HG02610 (cell line): ENCODE data around the gene SPATA12.
A peak's percentile ranks its signal among the peaks of the same experiment; 100 is the strongest.

ENCODE experiments used
- ATAC-seq: cut with Tn5 transposase; IDR thresholded peaks from one replicate; pipeline ENCODE4 v1.9.1; 2021; ENCODE audit warnings: mild to moderate bottlenecking, moderate library complexity; ENCODE audit not compliant: unreplicated experiment

Gene SPATA12

GRCh38 chr3:57060089-57060821 is at the start of gene SPATA12:
TSS of gene SPATA12 (plus strand) at chr3:57060664. CDS start at chr3:57073695, 13,031 bp downstream.
- ATAC-seq = no peak

GRCh38 chr3:57011022-57011421 is 49.4 kb upstream of the SPATA12 start:
- no peak for ATAC-seq

GRCh38 chr3:57012847-57013246 is 47.6 kb upstream of the SPATA12 start:
- ATAC-seq = no peak

GRCh38 chr3:57015350-57015729 is 45.1 kb upstream of the SPATA12 start:
- no peak for ATAC-seq

- no peak for ATAC-seq
Measured at GRCh38 chr3:57015912-57016311, 44.6 kb upstream of the SPATA12 start.

- ATAC-seq = no peak
Measured at GRCh38 chr3:57017459-57017845, 43.0 kb upstream of the SPATA12 start.

- no peak for ATAC-seq
Measured at GRCh38 chr3:57018246-57018645, 42.2 kb upstream of the SPATA12 start.

GRCh38 chr3:57019057-57019456 is 41.4 kb upstream of the SPATA12 start:
- peak; percentile 51 for ATAC-seq

- ATAC-seq = no peak
Measured at GRCh38 chr3:57025237-57025636, 35.2 kb upstream of the SPATA12 start.

GRCh38 chr3:57026944-57027343 is 33.5 kb upstream of the SPATA12 start:
- no peak for ATAC-seq

GRCh38 chr3:57029383-57029782 is 31.1 kb upstream of the SPATA12 start:
- ATAC-seq = no peak

GRCh38 chr3:57029924-57030323 is 30.5 kb upstream of the SPATA12 start:
- ATAC-seq = no peak

GRCh38 chr3:57030721-57031120 is 29.7 kb upstream of the SPATA12 start:
- ATAC-seq = no peak

GRCh38 chr3:57031631-57032541 is 28.6 kb upstream of the SPATA12 start:
- ATAC-seq = no peak

GRCh38 chr3:57036952-57037351 is 23.5 kb upstream of the SPATA12 start:
- ATAC-seq = no peak

GRCh38 chr3:57038466-57039164 is 21.8 kb upstream of the SPATA12 start:
- ATAC-seq = no peak

- ATAC-seq = no peak
Measured at GRCh38 chr3:57041674-57042073, 18.8 kb upstream of the SPATA12 start.

GRCh38 chr3:57043518-57043917 is 16.9 kb upstream of the SPATA12 start:
- ATAC-seq = no peak

GRCh38 chr3:57046101-57046765 is 14.2 kb upstream of the SPATA12 start:
- no peak for ATAC-seq

- ATAC-seq = no peak
Measured at GRCh38 chr3:57048052-57048671, 12.3 kb upstream of the SPATA12 start.
